B cell (primary cell): Measurements from ENCODE around the gene TAF1D. TPM values are rescaled to one million over a fixed set of nuclear protein-coding genes. Genes with fewer than 3 reads are reported as not detected.

Experiments used
- ATAC-seq: fragments of 200-7000 bp; cut with Tn5 transposase; one replicate; pipeline ENCODE4 v1.10.0; 2021; ENCODE audit warnings: low read depth, mild to moderate bottlenecking, moderate number of reproducible peaks, moderate library complexity
- CTCF ChIA-PET: fragments of 350-600 bp; sonication (Branson Sonifier 250); formaldehyde crosslinking; loops from one replicate; lab custom pipeline; 2021; ENCODE audit warnings: antibody characterized with exemption, inconsistent platforms; lab: Charles Lee
- POLR2A ChIA-PET: fragments of 350-600 bp; sonication (Branson Sonifier 250); formaldehyde crosslinking; loops from one replicate; lab custom pipeline; 2021; ENCODE audit warnings: antibody characterized with exemption; lab: Charles Lee
- DNase-seq: peaks from one replicate; pipeline ENCODE4 v3.0.0; 2013
- H2AFZ ChIP-seq: 2 replicates; pipeline ENCODE4 v1.6.1; 2012; ENCODE audit warnings: mild to moderate bottlenecking, low read depth, low read length; ENCODE audit not compliant: insufficient read depth, poor library complexity, severe bottlenecking
- H3K27ac ChIP-seq, 2 donors: 1 replicate in 1 of 2; 2 replicates in 1 of 2; pipeline ENCODE4 v1.5.1; 2012 to 2013; ENCODE audit warnings: low read length in 2 of 2, mild to moderate bottlenecking in 2 of 2, moderate library complexity in 1 of 2
- H3K27me3 ChIP-seq, 4 experiments: fragments of 200-600 bp in 1 of 4; sonication (generic) in 1 of 4; replicated peaks in 1 of 4; 1 replicate in 2 of 4; 2 replicates in 2 of 4; pipeline versions ENCODE4 v1.6.1 to v1.7.0; 2013 to 2016; ENCODE audit warnings: low read length in 3 of 4, mild to moderate bottlenecking in 2 of 4, mixed read lengths in 1 of 4, moderate library complexity in 1 of 4; ENCODE audit not compliant: insufficient read depth in 4 of 4, control insufficient read depth in 3 of 4; ENCODE audit errors: control extremely low read depth in 1 of 4
- H3K36me3 ChIP-seq, 2 experiments: replicated peaks in 1 of 2; 1 replicate in 1 of 2; 2 replicates in 1 of 2; pipeline versions ENCODE4 v1.6.1 to v1.7.1; 2013; ENCODE audit warnings: low read length in 1 of 2; ENCODE audit not compliant: insufficient read depth in 2 of 2, control insufficient read depth in 1 of 2; ENCODE audit errors: control extremely low read depth in 1 of 2, extremely low read depth in 1 of 2
- H3K4me1 ChIP-seq, 2 donors: fragments of 200-600 bp in 1 of 2; sonication (generic) in 1 of 2; 1 replicate in 1 of 2; 2 replicates in 1 of 2; pipeline versions ENCODE4 v1.5.1 to v1.6.1; 2013 to 2017; ENCODE audit warnings: low read length in 2 of 2; ENCODE audit not compliant: control insufficient read depth in 2 of 2, insufficient read depth in 2 of 2
- H3K4me2 ChIP-seq: replicated peaks from 2 replicates; pipeline ENCODE3; 2012; ENCODE audit warnings: mild to moderate bottlenecking, low read depth, low read length; ENCODE audit not compliant: poor library complexity, severe bottlenecking
- H3K4me3 ChIP-seq, 5 experiments: fragments of 200-600 bp in 1 of 5; sonication (generic) in 1 of 5; 1 replicate in 3 of 5; 2 replicates in 2 of 5; pipeline versions ENCODE4 v1.5.1 to v1.7.0; 2011 to 2016; ENCODE audit warnings: low read length in 4 of 5, mild to moderate bottlenecking in 4 of 5, low read depth in 2 of 5, control low read depth in 1 of 5, moderate library complexity in 1 of 5; ENCODE audit not compliant: insufficient read depth in 1 of 5; ENCODE audit errors: control extremely low read depth in 1 of 5, extremely low read depth in 1 of 5
- H3K79me2 ChIP-seq: fragments of 200-600 bp; sonication (generic); one replicate; pipeline ENCODE4 v1.6.0; 2016; ENCODE audit warnings: low read length; ENCODE audit not compliant: control insufficient read depth, insufficient read depth
- H3K9ac ChIP-seq: fragments of 200-600 bp; sonication (generic); 2 replicates; pipeline ENCODE4 v1.6.1; 2017; ENCODE audit warnings: mild to moderate bottlenecking, low read length, moderate library complexity
- H3K9me3 ChIP-seq, 3 donors: one replicate each; pipeline versions ENCODE4 v1.6.1 to v1.7.1; 2013; ENCODE audit warnings: low read length in 2 of 3; ENCODE audit not compliant: control insufficient read depth in 2 of 3, insufficient read depth in 1 of 3; ENCODE audit errors: control extremely low read depth in 1 of 3
- H4K20me1 ChIP-seq: 2 replicates; pipeline ENCODE4 v1.6.0; 2012; ENCODE audit warnings: mild to moderate bottlenecking, low read length; ENCODE audit not compliant: insufficient read depth, control insufficient read depth, poor library complexity, severe bottlenecking
- H3K27ac Mint-ChIP-seq: one replicate; pipeline ENCODE4 v1.8.0; 2021; ENCODE audit warnings: mixed read lengths
- H3K27me3 Mint-ChIP-seq: one replicate; pipeline ENCODE4 v1.8.0; 2021; ENCODE audit warnings: mixed read lengths
- H3K4me1 Mint-ChIP-seq: one replicate; pipeline ENCODE4 v1.8.0; 2021; ENCODE audit warnings: mixed read lengths
- H3K4me3 Mint-ChIP-seq: one replicate; pipeline ENCODE4 v1.8.0; 2021; ENCODE audit warnings: mixed read lengths
- H3K9me3 Mint-ChIP-seq: one replicate; pipeline ENCODE4 v1.8.0; 2022; ENCODE audit warnings: mixed read lengths; ENCODE audit not compliant: insufficient read depth
- CTCF ChIP-seq: fragments of 200-600 bp; IDR thresholded peaks from one replicate; pipeline ENCODE4 v1.8.0; 2022; ENCODE audit warnings: antibody characterized with exemption, mild to moderate bottlenecking
- EZH2 ChIP-seq: IDR thresholded peaks from 2 replicates; pipeline ENCODE4 v1.6.1; 2012; ENCODE audit warnings: borderline replicate concordance, low read depth, mild to moderate bottlenecking, moderate library complexity, low read length; ENCODE audit not compliant: insufficient read depth, poor library complexity, severe bottlenecking
- WGBS: methylation state at CpG from one replicate; pipeline ENCODE4 v1.1.5; 2013; ENCODE audit warnings: missing lambda C conversion rate; ENCODE audit not compliant: insufficient coverage; 5-methylcytosine and 5-hydroxymethylcytosine counted together
- intact Hi-C: fragments of 100-400 bp; cut with micrococcal nuclease; formaldehyde crosslinking; loops from one replicate; pipeline ENCODE4 v1.10.0; 2022
- polyA plus RNA-seq: library from polyadenylated mRNA; depleted of rRNA; stranded (reverse); fragments of >200 nt; gene quantifications from 2 replicates; pipeline ENCODE4 v1.2.3, GENCODE V29; 2012
- total RNA-seq, 2 donors: library from RNA; stranded (reverse); fragments of 120-200 nt in 1 of 2; gene quantifications; 1 replicate in 1 of 2; 2 replicates in 1 of 2; pipeline versions ENCODE4 v1.2.3 to v1.2.4, GENCODE V29; 2013 to 2022

The TAF1D gene
- total and polyA plus RNA-seq, 2 donors (not counting 1 experiment from before 2014, with no cell fraction given) = 127 to 230 TPM

GRCh38 chr11:93720522-93720921 is 20.8 kb downstream of the TAF1D start:
- Histone ChIP-seq H3K4me2 (no peak overlapping the region), H3K9me3 (peaks cover 0 to 4% (median 0%) of the 10 kb centered on the region in 3 donors), H3K79me2 (peaks cover 23% of the 10 kb centered on the region), H3K36me3 (peaks cover 4 to 26% of the 10 kb centered on the region in 2 experiments), H4K20me1 (no peaks in the 10 kb centered on the region), H3K27me3 (no peaks in the 10 kb centered on the region), H3K4me1 (peaks cover 26 to 27% of the 10 kb centered on the region in 2 donors), H2AFZ (no peak overlapping the region), H3K9ac (no peak overlapping the region), H3K27ac (peak overlapping the region in 1 of 2 donors; percentile 44), H3K4me3 (no peak overlapping the region)
- ChIA-PET POLR2A (interaction anchor here (3.5 kb wide), 1 partner anchor 21 kb away, joined by 19 read pairs; the partner anchor contains the start of genes C11orf54 and TAF1D), CTCF (interaction anchor here (0.7 to 2.1 kb wide), 2 partner anchors 11 to 20 kb away, joined by 3 to 7 read pairs; no protein-coding TSS in a partner anchor)
- no peak for ATAC-seq
- no peak overlapping the region for H3K4me3 Mint-ChIP-seq
- no peak for TF ChIP-seq EZH2
- no peak for TF ChIP-seq CTCF
- 100% methylated on average over 2 of the region's 7 CpGs for WGBS
- intact Hi-C loops = no loop called here
- H3K27me3 Mint-ChIP-seq = no peaks in the 10 kb centered on the region
- H3K4me1 Mint-ChIP-seq = peaks cover 31% of the 10 kb centered on the region
- no peaks in the 10 kb centered on the region for H3K9me3 Mint-ChIP-seq
- peak overlapping the region; percentile 63 for H3K27ac Mint-ChIP-seq
- DNase-seq = no peak

- intact Hi-C loops = loop anchor here (5.0 kb wide), 1 partner anchor 57 kb away; the partner anchor contains the start of gene CEP295
Measured at GRCh38 chr11:93719310-93719709, 22.0 kb downstream of the TAF1D start.

More at GRCh38 chr11:93719310-93719709, 22.0 kb downstream of the TAF1D start:
- CTCF ChIA-PET = interaction anchor here (1.2 to 2.1 kb wide), 2 partner anchors 9 to 21 kb away, joined by 3 to 7 read pairs; no protein-coding TSS in a partner anchor
- DNase-seq (no peak), ATAC-seq (no peak)
- Mint-ChIP-seq H3K27ac (peak overlapping the region; percentile 78), H3K4me3 (peak overlapping the region; percentile 50), H3K27me3 (no peaks in the 10 kb centered on the region), H3K4me1 (peaks cover 33% of the 10 kb centered on the region), H3K9me3 (no peaks in the 10 kb centered on the region)
- peak overlapping the region in 1 of 5 experiments; percentile 33 for H3K4me3 ChIP-seq
- TF ChIP-seq EZH2 (no peak), CTCF (no peak)
- WGBS = no CpG with 5 or more reads among the region's 4 CpGs
- peaks cover 4 to 30% of the 10 kb centered on the region in 2 experiments for H3K36me3 ChIP-seq
- H3K4me1 ChIP-seq = peaks cover 26 to 27% of the 10 kb centered on the region in 2 donors
- POLR2A ChIA-PET = interaction anchor here (0.7 to 3.5 kb wide), 3 partner anchors 20 to 90 kb away, joined by 4 to 19 read pairs (median 4); partner anchors contain the start of genes C11orf54 and TAF1D
- peak overlapping the region; percentile 31 for H3K4me2 ChIP-seq
- H3K9me3 ChIP-seq = peaks cover 0 to 4% (median 0%) of the 10 kb centered on the region in 3 donors
- no peaks in the 10 kb centered on the region for H4K20me1 ChIP-seq
- H3K9ac ChIP-seq = peak overlapping the region; percentile 20
- peaks cover 30% of the 10 kb centered on the region for H3K79me2 ChIP-seq
- H3K27ac ChIP-seq = peak overlapping the region; percentile 81 to 92
- H2AFZ ChIP-seq = no peak overlapping the region
- H3K27me3 ChIP-seq = no peaks in the 10 kb centered on the region
